ENCODE results near the gene ANKRD60. TPM values are rescaled to one million over a fixed set of nuclear protein-coding genes. Genes with fewer than 3 reads are reported as not detected.

Gene ANKRD60
- total and polyA plus RNA-seq, 2 experiments from 2014 or later = not detected

GRCh38 chr20:58171796-58172425, 56.5 kb downstream of the ANKRD60 start:
- no peak for DNase-seq (ENCODE audit: low spot score)
- Histone ChIP-seq H4K20me1 (ENCODE audit: insufficient read depth, poor library complexity, severe bottlenecking) (no peaks in the 10 kb centered on the region), H3K9me3 (ENCODE audit: low read depth) (no peaks in the 10 kb centered on the region), H3K79me2 (no peaks in the 10 kb centered on the region), H3K27me3 (no peaks in the 10 kb centered on the region), H3K4me2 (no peak overlapping the region), H3K9me2 (replicated peaks; ENCODE audit: insufficient read depth) (no peaks in the 10 kb centered on the region), H3K4me3 (no peak overlapping the region), H2AFZ (no peak overlapping the region), H3K36me3 (replicated peaks; ENCODE audit: insufficient read depth, low read depth) (no peaks in the 10 kb centered on the region), H3K27ac (no peak overlapping the region), H3K4me1 (ENCODE audit: insufficient read depth) (peaks cover 14% of the 10 kb centered on the region)
- WGBS (ENCODE audit: low lambda C conversion rate, missing lambda C conversion rate) = 87% methylated on average over 8 of the region's 8 CpGs
- TF ChIP-seq CTCF (IDR thresholded peaks at IDR 0.05; ENCODE audit: poor library complexity) (no peak), EZH2 (IDR thresholded peaks at IDR 0.05; ENCODE audit: borderline replicate concordance) (no peak), EZH2phosphoT487 (IDR thresholded peaks at IDR 0.05; ENCODE audit: low read depth, severe bottlenecking, unreplicated experiment) (no peak)

- Histone ChIP-seq H3K9me2 (replicated peaks; ENCODE audit: insufficient read depth) (no peaks in the 10 kb centered on the region), H3K79me2 (no peaks in the 10 kb centered on the region), H3K27ac (no peak overlapping the region)
Observed at GRCh38 chr20:58169450-58169849, 59.0 kb downstream of the ANKRD60 start.

DNA sequence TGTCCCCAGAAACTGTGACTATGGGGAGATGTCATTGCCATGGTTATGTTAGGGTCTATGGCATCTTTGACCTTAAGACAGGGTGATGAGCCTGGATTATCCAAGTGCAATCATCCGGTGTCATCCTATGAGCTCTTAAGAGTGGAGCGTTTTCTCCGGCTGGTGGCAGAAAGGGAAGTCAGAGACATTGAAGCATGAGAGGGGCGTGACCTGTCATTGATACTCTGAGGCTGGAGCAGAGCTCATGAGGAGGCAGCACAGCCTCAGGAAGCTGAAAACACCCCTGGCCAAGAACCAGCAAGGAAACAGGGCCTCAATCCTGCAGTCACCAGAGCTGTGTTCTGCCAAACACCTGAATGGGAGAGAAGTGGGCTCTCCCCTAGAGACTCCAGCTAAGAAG, 59.6 kb downstream of the ANKRD60 start:
- Histone ChIP-seq H3K36me3 (replicated peaks; ENCODE audit: insufficient read depth, low read depth) (no peaks in the 10 kb centered on the region), H3K4me1 (ENCODE audit: insufficient read depth) (no peaks in the 10 kb centered on the region), H2AFZ (no peak overlapping the region), H3K9me3 (ENCODE audit: low read depth) (no peaks in the 10 kb centered on the region), H4K20me1 (ENCODE audit: insufficient read depth, poor library complexity, severe bottlenecking) (no peaks in the 10 kb centered on the region), H3K27ac (no peak overlapping the region), H3K4me2 (no peak overlapping the region), H3K9me2 (replicated peaks; ENCODE audit: insufficient read depth) (no peaks in the 10 kb centered on the region), H3K27me3 (no peaks in the 10 kb centered on the region), H3K4me3 (no peak overlapping the region), H3K79me2 (no peaks in the 10 kb centered on the region)
- DNase-seq (ENCODE audit: low spot score) = no peak
- TF ChIP-seq CTCF (IDR thresholded peaks at IDR 0.05; ENCODE audit: poor library complexity) = no peak
- no peak for TF ChIP-seq EZH2 (IDR thresholded peaks at IDR 0.05; ENCODE audit: borderline replicate concordance)
- TF ChIP-seq EZH2phosphoT487 (IDR thresholded peaks at IDR 0.05; ENCODE audit: low read depth, severe bottlenecking, unreplicated experiment) = no peak
- WGBS (ENCODE audit: low lambda C conversion rate, missing lambda C conversion rate) = 97% methylated on average over 4 of the region's 4 CpGs

More at GRCh38 chr20:58169450-58169849, 59.0 kb downstream of the ANKRD60 start:
- no peaks in the 10 kb centered on the region for H3K9me3 ChIP-seq (ENCODE audit: low read depth)
- H3K27me3 ChIP-seq = no peaks in the 10 kb centered on the region
- H4K20me1 ChIP-seq (ENCODE audit: insufficient read depth, poor library complexity, severe bottlenecking) = no peaks in the 10 kb centered on the region
- no peak overlapping the region for H3K4me3 ChIP-seq
- no peak overlapping the region for H2AFZ ChIP-seq
- peaks cover 3% of the 10 kb centered on the region for H3K4me1 ChIP-seq (ENCODE audit: insufficient read depth)
- no peaks in the 10 kb centered on the region for H3K36me3 ChIP-seq (replicated peaks; ENCODE audit: insufficient read depth, low read depth)
- H3K4me2 ChIP-seq = no peak overlapping the region
- 79% methylated on average over 4 of the region's 4 CpGs for WGBS (ENCODE audit: low lambda C conversion rate, missing lambda C conversion rate)
- DNase-seq (ENCODE audit: low spot score) = no peak
- TF ChIP-seq EZH2phosphoT487 (IDR thresholded peaks at IDR 0.05; ENCODE audit: low read depth, severe bottlenecking, unreplicated experiment) (no peak), EZH2 (IDR thresholded peaks at IDR 0.05; ENCODE audit: borderline replicate concordance) (no peak), CTCF (IDR thresholded peaks at IDR 0.05; ENCODE audit: poor library complexity) (no peak)
